NCI-H526 (cell line): ENCODE measurements around the gene GATA3.

ENCODE experiments used
- DNase-seq, 2 experiments: peaks; one replicate each; lab custom pipeline; 2025; lab: John Stamatoyannopoulos, UW

The GATA3 gene

GRCh38 chr10:8064436-8064835 lies 9.9 kb downstream of the GATA3 start:
- DNase-seq = no peak

GRCh38 chr10:8065651-8066050 lies 11.2 kb downstream of the GATA3 start:
- DNase-seq = no peak

GRCh38 chr10:8066124-8066523 lies 11.6 kb downstream of the GATA3 start:
- DNase-seq = no peak

GRCh38 chr10:8066797-8067196 lies 12.3 kb downstream of the GATA3 start:
- no peak for DNase-seq

DNA sequence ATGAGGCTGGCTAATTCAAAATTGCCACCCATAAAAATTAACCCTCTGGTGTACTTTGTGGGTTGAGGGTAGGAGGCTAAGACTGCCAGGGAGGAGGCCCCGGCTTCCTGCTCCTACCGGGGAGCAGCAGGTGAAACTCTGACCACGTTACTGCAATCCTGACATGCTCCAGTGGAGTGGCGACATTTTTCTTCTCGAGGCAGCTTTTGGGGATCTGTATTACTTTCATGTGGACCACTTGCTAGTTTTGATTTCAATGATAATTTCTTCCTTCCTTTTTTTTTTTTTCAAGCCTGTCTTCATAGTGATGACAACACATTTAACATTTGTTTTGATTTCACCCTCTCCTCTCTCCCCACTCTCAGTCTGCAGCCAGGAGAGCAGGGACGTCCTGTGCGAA lies 14.6 kb downstream of the GATA3 start:
- no peak for DNase-seq

GRCh38 chr10:8069627-8070026 lies 15.1 kb downstream of the GATA3 start:
- no peak for DNase-seq

DNA sequence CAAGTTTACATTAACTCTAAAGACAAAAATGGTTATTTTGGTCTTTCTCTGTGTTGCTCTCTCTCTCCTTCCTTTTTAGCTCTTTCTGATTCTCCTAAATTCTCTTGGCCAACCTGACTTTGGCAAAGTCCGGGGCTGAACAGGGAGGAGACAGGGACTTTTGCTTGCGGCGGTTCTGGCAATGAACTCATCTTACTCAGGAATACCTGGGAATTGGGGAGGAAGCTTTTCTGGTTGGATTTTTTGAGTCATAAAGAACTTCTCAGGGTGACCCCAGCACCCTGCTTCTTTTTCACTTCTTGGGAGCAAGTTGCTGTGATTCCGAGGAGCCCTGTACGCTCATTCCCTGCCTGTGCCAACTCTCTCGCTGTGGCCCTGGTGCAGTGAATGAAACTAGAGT lies 16.0 kb downstream of the GATA3 start:
- DNase-seq = no peak

- no peak for DNase-seq
Observed at GRCh38 chr10:8071006-8071405, 16.5 kb downstream of the GATA3 start.

- no peak for DNase-seq
Observed at GRCh38 chr10:8071666-8072065, 17.2 kb downstream of the GATA3 start.

GRCh38 chr10:8072211-8072610 lies 17.7 kb downstream of the GATA3 start:
- no peak for DNase-seq

DNA sequence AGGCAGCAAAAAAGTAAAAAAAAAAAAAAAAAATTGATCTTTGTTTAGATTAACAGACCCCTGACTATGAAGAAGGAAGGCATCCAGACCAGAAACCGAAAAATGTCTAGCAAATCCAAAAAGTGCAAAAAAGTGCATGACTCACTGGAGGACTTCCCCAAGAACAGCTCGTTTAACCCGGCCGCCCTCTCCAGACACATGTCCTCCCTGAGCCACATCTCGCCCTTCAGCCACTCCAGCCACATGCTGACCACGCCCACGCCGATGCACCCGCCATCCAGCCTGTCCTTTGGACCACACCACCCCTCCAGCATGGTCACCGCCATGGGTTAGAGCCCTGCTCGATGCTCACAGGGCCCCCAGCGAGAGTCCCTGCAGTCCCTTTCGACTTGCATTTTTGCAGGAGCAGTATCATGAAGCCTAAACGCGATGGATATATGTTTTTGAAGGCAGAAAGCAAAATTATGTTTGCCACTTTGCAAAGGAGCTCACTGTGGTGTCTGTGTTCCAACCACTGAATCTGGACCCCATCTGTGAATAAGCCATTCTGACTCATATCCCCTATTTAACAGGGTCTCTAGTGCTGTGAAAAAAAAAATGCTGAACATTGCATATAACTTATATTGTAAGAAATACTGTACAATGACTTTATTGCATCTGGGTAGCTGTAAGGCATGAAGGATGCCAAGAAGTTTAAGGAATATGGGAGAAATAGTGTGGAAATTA lies 19.4 kb downstream of the GATA3 start:
- no peak for DNase-seq

DNA sequence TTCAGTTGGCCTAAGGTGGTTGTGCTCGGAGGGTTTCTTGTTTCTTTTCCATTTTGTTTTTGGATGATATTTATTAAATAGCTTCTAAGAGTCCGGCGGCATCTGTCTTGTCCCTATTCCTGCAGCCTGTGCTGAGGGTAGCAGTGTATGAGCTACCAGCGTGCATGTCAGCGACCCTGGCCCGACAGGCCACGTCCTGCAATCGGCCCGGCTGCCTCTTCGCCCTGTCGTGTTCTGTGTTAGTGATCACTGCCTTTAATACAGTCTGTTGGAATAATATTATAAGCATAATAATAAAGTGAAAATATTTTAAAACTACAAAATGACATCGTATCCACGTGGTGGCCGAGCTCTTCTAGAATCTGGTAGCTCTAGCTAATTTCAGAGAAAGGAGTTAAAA lies 20.4 kb downstream of the GATA3 start:
- no peak for DNase-seq

DNA sequence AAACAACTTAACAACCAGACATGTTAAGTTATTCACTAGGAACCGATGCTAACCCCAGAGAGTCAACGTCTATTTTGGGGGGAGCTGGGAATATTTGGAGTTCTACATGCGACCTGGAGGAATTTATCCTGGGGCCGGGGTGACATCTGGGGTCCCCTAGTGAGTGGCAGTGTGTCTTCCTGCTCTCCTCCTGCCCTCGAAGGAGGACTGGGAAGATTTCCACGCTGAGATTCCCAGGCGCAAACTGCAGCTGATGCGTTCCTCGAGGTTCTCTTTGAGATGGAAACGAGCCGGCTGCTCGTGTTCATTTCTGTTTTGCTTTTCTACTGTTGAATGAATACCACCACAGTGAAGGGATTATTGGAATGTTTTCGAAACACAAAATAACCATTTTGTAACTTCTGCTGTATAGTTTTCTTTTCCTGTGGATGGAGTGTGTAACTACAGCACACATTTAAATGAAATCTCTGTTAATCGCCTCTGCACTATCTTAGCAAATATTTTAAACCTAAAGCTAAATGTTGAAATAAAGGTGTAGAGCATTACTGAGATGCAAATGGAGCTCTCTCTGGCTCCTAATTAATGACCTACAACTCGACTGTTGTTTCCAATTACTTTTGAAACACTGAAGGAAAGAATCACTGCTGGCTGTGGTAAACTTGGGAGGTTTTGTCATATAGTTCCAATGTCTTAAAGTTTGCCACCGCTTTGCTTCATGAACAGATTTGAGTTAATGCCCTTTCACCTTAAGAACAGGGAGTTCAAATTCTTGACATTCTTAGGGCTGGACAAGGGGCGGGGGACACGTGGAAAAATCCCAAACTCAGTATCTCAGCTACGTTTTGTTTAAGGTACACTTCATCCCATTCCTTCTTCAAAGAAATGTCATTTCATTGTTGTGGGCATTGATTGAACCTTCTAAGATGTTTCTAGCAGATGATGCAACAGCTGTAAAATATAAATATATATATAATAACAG lies 21.1 kb downstream of the GATA3 start:
- DNase-seq = no peak

DNA sequence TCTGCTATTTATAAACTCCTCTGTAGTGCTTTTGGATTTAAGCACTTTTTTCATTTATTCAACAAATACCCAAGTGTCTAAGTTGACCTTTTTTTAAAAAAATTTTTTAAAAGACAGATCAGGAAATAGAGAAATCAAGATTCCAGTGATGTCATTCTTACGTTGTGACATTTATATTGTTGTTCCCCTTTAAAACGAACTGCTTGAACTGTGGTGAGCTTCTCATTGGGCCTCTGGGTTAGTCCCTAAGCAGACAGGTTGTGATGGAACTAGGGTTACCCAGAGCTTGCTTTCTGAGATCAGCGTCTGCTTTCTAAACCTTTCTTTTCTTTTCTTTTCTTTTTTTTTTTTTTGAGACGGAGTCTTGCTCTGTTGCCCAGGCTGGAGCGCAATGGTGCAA lies 22.4 kb downstream of the GATA3 start:
- no peak for DNase-seq

DNA sequence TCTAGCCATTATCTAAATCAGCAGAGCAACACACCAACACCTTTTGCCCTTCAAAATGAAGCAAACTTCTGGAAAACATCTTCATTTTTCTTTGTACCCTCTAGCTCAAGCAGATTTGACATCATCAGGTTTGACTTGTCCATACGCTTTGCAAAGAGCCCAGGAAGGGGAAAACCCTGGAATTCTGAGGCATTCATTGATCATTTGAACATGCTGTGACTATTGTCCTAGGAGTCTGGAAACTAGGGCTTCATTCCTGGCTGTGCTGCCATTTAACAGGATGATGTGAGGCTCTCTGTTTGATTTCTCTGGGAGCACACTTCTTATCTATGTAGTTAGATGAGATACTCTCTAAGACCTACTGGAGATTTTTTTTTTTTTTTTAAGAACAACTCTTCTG lies 23.5 kb downstream of the GATA3 start:
- DNase-seq = no peak

DNA sequence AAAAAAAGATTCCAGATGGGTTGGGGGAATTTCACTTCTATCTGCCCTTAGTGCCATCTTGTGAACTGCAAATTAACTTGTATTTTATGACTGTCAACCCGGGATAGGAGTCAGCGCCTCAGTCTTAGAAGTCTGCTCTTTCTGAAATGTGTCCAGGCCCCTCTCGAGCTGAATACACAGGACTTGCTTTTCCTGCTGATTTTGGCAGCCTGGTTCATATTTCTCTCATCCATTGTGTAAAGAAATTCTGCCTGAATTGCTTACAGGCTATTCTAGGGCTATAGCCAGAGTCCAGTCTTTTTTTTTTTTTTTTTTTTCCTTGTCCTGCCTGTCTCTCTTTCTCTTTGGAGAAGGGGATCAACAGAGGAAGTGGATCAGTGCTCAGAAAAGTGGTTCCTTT lies 24.6 kb downstream of the GATA3 start:
- no peak for DNase-seq

GRCh38 chr10:8084799-8085198 lies 30.3 kb downstream of the GATA3 start:
- DNase-seq = no peak

- DNase-seq = no peak
Observed at GRCh38 chr10:8085251-8085650, 30.8 kb downstream of the GATA3 start.

DNA sequence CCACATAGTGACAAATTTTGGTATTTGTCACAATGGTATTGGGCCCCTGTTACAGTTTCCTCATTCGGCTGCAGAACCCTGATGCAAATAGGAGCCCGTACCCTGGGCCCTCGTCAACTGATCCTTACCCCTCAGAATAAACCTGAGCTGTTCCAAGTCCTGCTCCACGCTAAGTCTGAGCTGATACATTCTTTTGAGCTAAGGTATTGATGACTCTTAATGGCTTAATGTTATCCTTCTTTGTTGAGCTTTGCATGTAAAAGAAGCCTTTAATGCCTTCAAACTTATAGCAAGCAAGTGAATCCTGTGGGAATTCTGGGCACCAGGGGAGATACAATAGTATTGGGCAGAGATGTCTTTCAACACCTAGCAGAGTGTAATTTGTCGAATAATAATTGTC lies 31.8 kb downstream of the GATA3 start:
- no peak for DNase-seq

DNA sequence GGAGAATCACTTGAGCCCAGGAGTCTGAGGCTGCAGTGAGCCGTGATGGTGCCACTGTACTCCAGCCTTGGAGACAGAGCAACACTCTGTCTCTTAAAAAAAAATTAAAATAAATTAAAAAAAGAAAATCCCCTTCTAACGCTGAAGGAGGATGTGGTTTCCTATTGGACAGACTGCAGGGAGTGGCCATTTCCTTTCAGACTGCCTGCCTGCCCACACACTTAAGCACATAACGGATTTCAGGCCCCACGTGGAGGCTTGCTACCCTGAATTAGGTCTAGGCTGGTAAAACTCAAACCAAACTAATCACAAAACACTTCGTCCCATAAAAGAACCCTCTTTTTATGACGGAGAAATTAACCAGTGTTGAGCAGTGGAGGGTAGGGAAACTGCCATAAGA lies 34.0 kb downstream of the GATA3 start:
- DNase-seq = no peak

GRCh38 chr10:8092428-8092827 lies 37.9 kb downstream of the GATA3 start:
- no peak for DNase-seq

DNA sequence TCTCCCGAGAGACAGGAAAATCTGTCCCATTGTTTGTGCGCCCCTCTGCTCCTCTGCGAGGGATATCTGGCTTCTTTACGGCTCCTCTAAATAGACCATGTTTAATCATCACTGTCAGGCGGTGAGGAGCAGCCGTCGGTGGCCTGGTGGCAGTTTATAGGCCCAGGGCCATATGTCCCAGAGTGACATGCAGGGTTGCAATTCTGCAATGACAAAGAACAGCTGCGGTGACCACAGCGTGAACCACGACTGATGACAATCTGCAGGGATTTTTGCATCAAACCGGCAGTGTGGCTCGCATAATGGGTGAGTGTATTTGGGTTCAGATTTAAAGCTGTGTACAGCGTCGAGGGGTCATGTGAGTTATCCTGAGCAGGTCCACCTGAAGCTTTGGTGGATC lies 41.5 kb downstream of the GATA3 start:
- DNase-seq = no peak

DNA sequence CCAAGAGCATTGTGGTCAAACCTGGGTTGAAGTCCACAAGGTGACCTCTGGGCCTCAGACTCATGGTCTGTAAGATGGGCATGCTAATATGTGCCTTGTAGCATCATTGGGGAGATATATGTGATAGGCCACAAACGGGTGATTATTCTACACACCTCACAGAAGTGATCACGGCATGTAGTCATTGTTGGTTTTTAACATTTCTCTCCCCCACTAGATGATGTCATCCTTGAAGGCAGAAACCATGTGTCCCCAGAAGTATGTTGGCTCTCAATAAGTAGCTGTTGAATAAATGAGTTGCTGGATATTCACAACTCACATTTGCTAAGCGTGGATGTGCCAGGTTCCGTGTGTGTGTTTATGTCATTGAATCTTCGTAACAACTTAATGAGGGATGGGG lies 42.4 kb downstream of the GATA3 start:
- no peak for DNase-seq
